HG03196 (cell line): ENCODE data around the gene PARM1.

ENCODE experiments used
- ATAC-seq: cut with Tn5 transposase; IDR thresholded peaks from one replicate; pipeline ENCODE4 v1.9.1; 2021; ENCODE audit not compliant: unreplicated experiment

The PARM1 gene

GRCh38 chr4:74942251-74942917, 9.5 kb downstream of the PARM1 start:
- no peak for ATAC-seq

DNA sequence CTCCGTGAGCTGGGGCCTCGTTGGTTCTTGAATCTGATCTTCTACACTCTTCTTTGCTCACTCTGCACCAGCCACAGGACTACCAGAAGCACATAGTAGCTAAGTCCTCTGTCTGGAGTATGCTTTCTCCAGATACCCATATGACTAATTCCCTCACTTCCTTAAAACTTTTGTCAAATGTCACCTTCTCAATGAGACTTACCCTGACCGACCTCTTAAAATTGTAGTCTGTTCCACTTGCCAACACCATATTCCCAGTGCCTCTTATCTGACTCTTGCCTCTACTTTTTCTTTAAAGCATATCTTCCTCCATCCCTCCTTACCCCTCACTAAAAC, 10.0 kb downstream of the PARM1 start:
- ATAC-seq, result no peak

- no peak for ATAC-seq
Measured at GRCh38 chr4:74944354-74944793, 11.5 kb downstream of the PARM1 start.

GRCh38 chr4:74946196-74946595, 13.3 kb downstream of the PARM1 start:
- no peak for ATAC-seq

GRCh38 chr4:74947798-74948197, 14.9 kb downstream of the PARM1 start:
- no peak for ATAC-seq

DNA sequence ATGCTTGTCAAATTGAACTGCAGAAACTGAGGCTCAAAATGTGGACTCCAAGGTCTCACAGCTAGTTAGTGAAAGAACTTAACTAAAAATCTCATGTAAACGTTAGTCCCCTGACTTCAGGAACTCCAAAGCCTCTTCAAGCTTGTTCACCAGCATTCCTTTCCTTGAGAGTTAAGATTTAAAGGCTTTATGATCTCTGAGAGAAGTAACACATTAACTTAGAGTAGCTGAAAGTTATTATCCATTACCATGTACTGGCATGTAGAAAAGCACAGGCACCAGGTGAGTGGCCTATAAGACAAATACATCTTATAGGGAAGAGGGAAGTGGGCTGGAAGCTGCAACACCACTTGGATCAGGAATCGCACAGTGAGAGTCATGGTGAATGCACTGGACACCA, 15.3 kb downstream of the PARM1 start:
- ATAC-seq, result no peak

- no peak for ATAC-seq
Measured at GRCh38 chr4:74950200-74950599, 17.3 kb downstream of the PARM1 start.

- no peak for ATAC-seq
Measured at GRCh38 chr4:74950882-74951281, 18.0 kb downstream of the PARM1 start.

- ATAC-seq, result no peak
Measured at GRCh38 chr4:74953647-74954046, 20.7 kb downstream of the PARM1 start.

GRCh38 chr4:74958881-74959280, 26.0 kb downstream of the PARM1 start:
- no peak for ATAC-seq

- no peak for ATAC-seq
Measured at GRCh38 chr4:74961230-74961629, 28.3 kb downstream of the PARM1 start.

GRCh38 chr4:74962584-74962983, 29.7 kb downstream of the PARM1 start:
- no peak for ATAC-seq

DNA sequence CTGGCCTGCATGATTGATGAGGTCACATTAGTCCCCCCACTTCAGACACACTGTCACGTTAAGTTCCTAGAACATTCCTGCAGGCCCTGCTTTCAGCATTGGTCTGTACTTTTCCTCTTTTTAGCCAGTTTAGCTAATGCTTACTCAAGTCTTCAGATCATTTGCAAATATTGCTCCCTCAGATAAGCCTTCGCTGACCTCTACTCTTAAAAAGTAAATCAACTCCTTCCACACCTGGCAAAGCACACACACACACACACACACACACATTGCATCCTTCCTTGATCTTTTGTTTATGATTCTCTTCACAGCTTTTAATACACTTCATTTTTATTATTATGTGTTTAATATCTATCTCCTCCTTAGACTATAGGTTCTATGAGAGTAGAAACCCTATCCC, 31.4 kb downstream of the PARM1 start:
- ATAC-seq, result no peak

DNA sequence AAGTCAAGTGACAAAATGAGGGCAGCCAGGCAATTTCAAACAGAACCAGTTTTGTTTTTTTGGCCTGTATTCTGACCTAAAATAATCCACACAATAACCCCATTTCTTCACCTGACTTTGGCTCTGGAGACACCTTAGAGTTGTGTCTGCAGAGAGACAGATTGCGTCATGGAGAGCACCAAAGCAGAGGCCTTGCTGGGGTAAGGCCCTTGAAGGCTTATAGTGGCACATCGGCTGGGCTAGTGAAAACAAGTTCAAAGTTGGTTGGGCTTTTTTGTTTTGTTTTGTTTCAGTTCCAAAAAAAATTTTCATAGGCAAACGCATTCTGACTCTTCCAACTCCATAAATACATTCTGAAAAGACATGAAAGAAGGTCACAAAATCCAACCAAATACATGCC, 34.4 kb downstream of the PARM1 start:
- no peak for ATAC-seq

DNA sequence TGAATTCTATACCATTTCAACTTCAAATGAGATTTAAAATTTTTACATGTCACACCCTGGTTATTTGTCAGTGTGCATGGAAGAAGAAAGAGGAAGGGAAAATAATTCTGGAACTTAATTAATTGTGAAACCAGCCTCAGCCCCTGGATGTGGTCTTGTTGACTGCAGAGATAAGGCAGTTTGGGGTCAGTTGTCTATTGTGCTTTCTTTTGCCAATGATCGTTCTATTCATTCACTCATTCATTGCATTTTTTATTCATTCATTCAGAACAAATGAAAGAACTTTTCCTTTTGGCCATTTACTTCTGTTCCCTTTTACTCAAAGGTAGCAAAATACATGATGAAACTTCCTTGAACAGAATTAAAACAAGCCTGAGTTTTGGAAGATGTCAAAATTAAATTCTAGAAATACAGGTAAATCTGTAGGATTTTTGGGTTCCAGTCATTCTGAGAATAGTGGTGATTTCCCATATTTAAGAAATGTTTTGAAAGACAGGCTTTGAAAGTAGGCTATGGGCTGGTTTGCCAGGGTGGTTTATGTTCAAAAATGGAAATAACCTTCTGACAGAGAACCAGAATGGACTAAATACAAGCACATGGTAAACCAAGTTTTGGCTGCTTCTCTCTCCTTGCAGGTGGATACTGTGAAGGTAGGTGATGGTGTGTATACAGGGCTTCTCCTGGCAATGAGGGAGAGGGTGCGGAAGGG, 35.7 kb downstream of the PARM1 start:
- no peak for ATAC-seq

GRCh38 chr4:74969507-74970474, 36.9 kb downstream of the PARM1 start:
- ATAC-seq, result no peak

- no peak for ATAC-seq
Measured at GRCh38 chr4:74970577-74970976, 37.7 kb downstream of the PARM1 start.

DNA sequence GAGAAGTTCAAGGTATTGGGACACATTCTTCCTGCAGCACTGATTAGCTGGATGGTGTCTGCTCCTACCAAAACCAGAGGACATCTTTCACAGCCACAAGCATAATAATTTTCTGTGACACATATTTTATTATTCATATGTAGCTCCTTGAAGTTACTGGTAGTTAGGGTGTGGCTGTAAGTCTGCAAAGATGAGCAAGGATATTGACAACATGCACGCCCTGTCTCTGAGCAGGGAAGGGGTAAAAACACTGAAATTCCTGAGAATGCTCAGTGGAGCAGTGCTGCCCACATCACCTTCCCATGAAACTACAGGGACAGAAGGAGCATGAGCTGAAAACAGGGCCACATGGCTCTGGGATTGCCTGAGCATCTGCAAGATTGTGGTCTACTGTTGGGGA, 38.9 kb downstream of the PARM1 start:
- ATAC-seq, result no peak

DNA sequence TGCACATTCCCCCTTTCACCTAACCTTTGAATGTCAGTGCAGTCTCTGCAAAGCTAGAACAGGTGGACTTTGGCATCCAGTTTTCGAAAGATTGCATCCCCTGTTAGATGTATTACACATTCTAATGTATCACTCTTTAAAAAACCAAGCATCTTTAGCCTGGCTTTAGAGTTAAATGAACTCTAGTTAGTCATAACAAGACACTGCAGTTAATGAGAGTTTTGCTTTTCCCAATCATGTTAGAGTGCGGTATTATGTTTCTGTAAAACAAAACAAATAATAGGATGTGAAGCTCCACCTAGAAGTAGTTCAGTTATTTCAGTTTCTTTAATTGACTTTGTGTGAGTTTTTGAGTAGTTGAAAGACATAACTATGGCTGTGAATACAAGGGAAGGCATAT, 42.2 kb downstream of the PARM1 start:
- no peak for ATAC-seq

- ATAC-seq, result no peak
Measured at GRCh38 chr4:74975848-74976824, 43.2 kb downstream of the PARM1 start.
